HepG2 (cell line): ENCODE measurements around the gene TUBA4A. TPM values are rescaled to one million over a fixed set of nuclear protein-coding genes. Genes with fewer than 3 reads are reported as not detected.
A peak's percentile ranks its signal among the peaks of the same experiment; 100 is the strongest.

Experiments used
- ARNTL ChIP-seq: sonication (generic); formaldehyde crosslinking; IDR thresholded peaks from 2 replicates; pipeline ENCODE4 v1.4.0; 2020; ENCODE audit warnings: mild to moderate bottlenecking, missing genetic modification reagents
- BRF2 ChIP-seq: sonication (generic); formaldehyde crosslinking; IDR thresholded peaks from 2 replicates; pipeline ENCODE4 v1.8.1; 2022; ENCODE audit warnings: mild to moderate bottlenecking, missing genetic modification reagents
- FOXO4 ChIP-seq: sonication (generic); formaldehyde crosslinking; conservative IDR thresholded peaks from 2 replicates; pipeline ENCODE4 v1.8.1; 2023; ENCODE audit warnings: missing genetic modification reagents
- GZF1 ChIP-seq: sonication (generic); formaldehyde crosslinking; IDR thresholded peaks from 2 replicates; pipeline ENCODE4 v1.5.1; 2020; ENCODE audit warnings: mild to moderate bottlenecking, missing genetic modification reagents
- HIC2 ChIP-seq: sonication (generic); formaldehyde crosslinking; IDR thresholded peaks from 2 replicates; pipeline ENCODE4 v1.9.0; 2022; ENCODE audit warnings: low read depth, missing genetic modification reagents
- NFYC ChIP-seq: IDR thresholded peaks from 2 replicates; pipeline ENCODE4 v1.6.1; 2016; ENCODE audit warnings: missing genetic modification reagents, missing compliant biosample characterization
- SNAPC2 ChIP-seq: sonication (generic); formaldehyde crosslinking; IDR thresholded peaks from 2 replicates; pipeline ENCODE4 v1.8.1; 2022; ENCODE audit warnings: mild to moderate bottlenecking, missing genetic modification reagents
- TIGD3 ChIP-seq: sonication (generic); formaldehyde crosslinking; IDR thresholded peaks from 2 replicates; pipeline ENCODE4 v1.5.1; 2020; ENCODE audit warnings: mild to moderate bottlenecking, missing genetic modification reagents, borderline replicate concordance
- ZBTB39 ChIP-seq: sonication (generic); formaldehyde crosslinking; IDR thresholded peaks from 2 replicates; pipeline ENCODE4 v1.5.0; 2020; ENCODE audit warnings: missing genetic modification reagents
- ZHX2 ChIP-seq, 2 experiments: sonication (generic) in 1 of 2; formaldehyde crosslinking in 1 of 2; IDR thresholded peaks; 2 replicates each; pipeline versions ENCODE4 v1.6.1 to v1.9.0; 2014 to 2022; ENCODE audit warnings: antibody characterized with exemption in 1 of 2, borderline replicate concordance in 1 of 2, inconsistent platforms in 1 of 2, low read depth in 1 of 2, missing genetic modification reagents in 1 of 2
- ZNF256 ChIP-seq: sonication (generic); formaldehyde crosslinking; conservative IDR thresholded peaks from 2 replicates; pipeline ENCODE4 v1.4.0; 2020; ENCODE audit warnings: missing genetic modification reagents
- polyA plus RNA-seq, 8 experiments: library from polyadenylated mRNA; depleted of rRNA in 3 of 8; stranded (reverse) in 7 of 8; unstranded in 1 of 8; fragments of >200 nt; fragmentation: Illumina TruSeq in 4 of 8; extraction: Trizol in 4 of 8; gene quantifications; 2 replicates each; pipeline versions ENCODE4 v1.2.1 to v1.2.3, GENCODE V29; 2011 to 2016; ENCODE audit warnings: low read depth in 4 of 8, missing spikeins in 1 of 8, mixed read lengths in 1 of 8; ENCODE audit not compliant: insufficient read depth in 1 of 8
- total RNA-seq, 5 experiments: library from RNA; depleted of rRNA; stranded (reverse); fragments of >200 nt; fragmentation: Illumina TruSeq; extraction: Trizol; gene quantifications; 2 replicates each; pipeline ENCODE4 v1.2.3, GENCODE V29; 2016; ENCODE audit warnings: low read depth in 1 of 5

The TUBA4A gene
- total and polyA plus RNA-seq, 2 of the 13 experiments (the other 11 are each of a cell fraction or from before 2014, with no cell fraction given): 1.3 to 12.7 TPM

- no peak for TF ChIP-seq HIC2 (CRISPR knock-in tag)
- no peak for TF ChIP-seq TIGD3
- 0 out of 2 replicates have a peak, but pooled peaks have one; percentile 24 for TF ChIP-seq ZBTB39 (CRISPR knock-in tag)
- TF ChIP-seq ZHX2 (IDR thresholded peaks at IDR 0.05; ENCODE audit: low read depth): 0 out of 2 replicates have a peak, but pooled peaks have one; percentile 8
- TF ChIP-seq ZHX2 (CRISPR knock-in tag; IDR thresholded peaks at IDR 0.05; ENCODE audit: borderline replicate concordance): no peak
- no peak for TF ChIP-seq BRF2
- TF ChIP-seq ARNTL: no peak
- no peak for TF ChIP-seq GZF1 (CRISPR knock-in tag)
- TF ChIP-seq FOXO4: no peak
- TF ChIP-seq ZNF256 (CRISPR knock-in tag): no peak
- TF ChIP-seq NFYC (CRISPR knock-in tag): 0 out of 2 replicates have a peak, but pooled peaks have one; percentile 7
- no peak for TF ChIP-seq SNAPC2 (CRISPR knock-in tag)
These were observed 46.4 kb downstream of the TUBA4A start (continued) for GRCh38 chr2:219207134-219207883.
